Measurements from ENCODE around the gene QRFP.

GRCh38 chr9:130940693-130941576, 44.3 kb upstream of the QRFP start:
- TF ChIP-seq POLR2A (IDR thresholded peaks at IDR 0.05) (no peak), CTCF (IDR thresholded peaks at IDR 0.05) (peak; percentile 79 to 90 (median 88))

All from right lobe of liver (tissue), 4 donors.